ENCODE data around the gene PPM1H.

- TF ChIP-seq POLR2A (IDR thresholded peaks at IDR 0.05) (no peak), CTCF (IDR thresholded peaks at IDR 0.05) (no peak)
Observed at GRCh38 chr12:62701492-62701891, 233.5 kb downstream of the PPM1H start.

Measured in stomach (tissue), 4 donors.